Upper lobe of left lung (tissue), 4 donors: Measurements from ENCODE around the gene HCFC2.

Experiments
- CTCF ChIP-seq, 6 experiments: fragments of 450-650 bp in 4 of 6; fragments of 200-600 bp in 2 of 6; sonication (generic) in 2 of 6; IDR thresholded peaks; one replicate each; pipeline ENCODE4 v1.5.1; 2016 to 2019; ENCODE audit warnings: antibody characterized with exemption in 6 of 6
- EP300 ChIP-seq, 4 donors: sonication (generic); formaldehyde crosslinking; IDR thresholded peaks; one replicate each; pipeline ENCODE4 v1.5.1; 2017; ENCODE audit warnings: antibody characterized with exemption in 4 of 4, control low read depth in 2 of 4
- POLR2A ChIP-seq, 4 donors: fragments of 450-650 bp; IDR thresholded peaks; one replicate each; pipeline ENCODE4 v1.5.1; 2016 to 2017; ENCODE audit warnings: antibody characterized with exemption in 4 of 4, mild to moderate bottlenecking in 2 of 4
- POLR2AphosphoS5 ChIP-seq, 2 donors: sonication (generic); formaldehyde crosslinking; IDR thresholded peaks; one replicate each; pipeline ENCODE4 v1.5.1; 2017; ENCODE audit warnings: antibody characterized with exemption in 2 of 2

GRCh38 chr12:104022786-104023185 is 41.5 kb upstream of the HCFC2 start:
- TF ChIP-seq POLR2AphosphoS5 (IDR thresholded peaks at IDR 0.05), result no peak
- TF ChIP-seq POLR2A (IDR thresholded peaks at IDR 0.05), result no peak
- TF ChIP-seq CTCF (IDR thresholded peaks at IDR 0.05), result no peak
- TF ChIP-seq EP300 (IDR thresholded peaks at IDR 0.05), result no peak
